Stimulated activated CD8-positive, alpha-beta memory T cell treated with anti-CD3 and anti-CD28 coated beads, Interleukin-12 subunit alpha, Interleukin-12 subunit beta, amount 100 ng/mL, for 4 hours (primary cell): Measurements from ENCODE around the gene LYSMD3.

Experiments
- DNase-seq: peaks from one replicate; pipeline ENCODE4 v3.0.0-alpha.2; 2020; ENCODE audit warnings: low read depth

LYSMD3 gene

DNA sequence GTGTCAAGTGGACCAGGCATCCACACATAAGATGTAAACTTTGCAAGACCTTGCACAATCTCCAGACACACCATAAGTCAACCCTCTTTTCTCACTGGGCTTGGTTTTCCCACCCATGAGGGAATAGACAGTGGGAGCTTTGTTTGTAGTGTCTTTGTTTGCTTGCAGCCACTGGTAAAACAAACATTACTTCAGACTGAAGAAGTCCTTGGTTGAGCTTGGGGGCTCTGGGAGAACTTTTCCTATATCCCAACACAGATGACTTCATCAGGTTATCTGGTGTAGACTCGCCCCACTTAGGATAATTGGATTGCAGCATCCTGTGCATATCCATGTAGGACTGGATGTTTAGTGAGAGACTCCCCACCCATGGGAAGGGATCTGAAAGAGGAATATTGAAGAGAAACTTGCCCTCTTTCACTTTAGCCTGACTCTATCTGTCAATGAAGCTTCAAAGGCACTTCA, 17.7 kb upstream of the LYSMD3 start:
- DNase-seq, result no peak

GRCh38 chr5:90546216-90546837, 16.9 kb upstream of the LYSMD3 start:
- DNase-seq, result no peak

DNA sequence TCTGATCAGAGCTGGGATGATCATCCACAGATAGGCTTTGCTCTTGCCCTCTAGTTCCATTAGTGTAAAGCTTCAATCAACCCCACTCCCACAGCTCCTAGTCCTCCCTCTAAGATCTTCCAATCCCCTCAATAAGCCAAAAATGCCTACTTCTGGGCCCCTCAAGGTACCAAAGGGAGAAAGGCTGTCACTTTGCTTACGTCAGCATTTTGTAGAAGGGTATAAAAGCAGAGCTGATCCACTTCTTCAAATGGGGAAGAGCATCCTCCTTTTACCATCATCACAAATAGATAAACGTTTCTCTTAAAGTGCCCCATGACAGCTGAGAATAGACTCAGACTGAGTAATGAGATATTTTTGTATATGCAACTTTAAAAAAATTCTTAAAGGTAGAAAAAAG, 16.1 kb upstream of the LYSMD3 start:
- no peak for DNase-seq

- DNase-seq, result no peak
Observed at GRCh38 chr5:90542827-90543519, 13.6 kb upstream of the LYSMD3 start.

DNA sequence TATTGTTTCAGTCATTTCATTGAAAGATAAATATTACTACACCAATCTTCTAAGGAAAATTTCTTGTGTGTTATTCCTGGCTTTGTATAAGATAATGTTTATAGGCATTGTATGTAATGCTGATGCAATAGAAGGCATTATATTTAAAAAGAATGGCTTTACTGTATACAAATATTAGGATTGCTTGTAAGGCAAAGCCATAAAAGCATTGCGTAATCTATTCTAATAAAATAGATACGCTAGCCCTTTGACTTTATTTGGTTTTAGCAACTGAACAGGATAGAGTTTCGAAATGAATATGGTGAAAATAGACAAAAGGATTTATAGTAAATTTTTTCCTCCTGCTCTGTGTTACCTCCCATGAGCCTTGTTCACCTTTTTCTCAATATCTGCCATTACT, 5.5 kb upstream of the LYSMD3 start:
- no peak for DNase-seq

- no peak for DNase-seq
Observed at GRCh38 chr5:90533794-90534193, 4.4 kb upstream of the LYSMD3 start.

DNA sequence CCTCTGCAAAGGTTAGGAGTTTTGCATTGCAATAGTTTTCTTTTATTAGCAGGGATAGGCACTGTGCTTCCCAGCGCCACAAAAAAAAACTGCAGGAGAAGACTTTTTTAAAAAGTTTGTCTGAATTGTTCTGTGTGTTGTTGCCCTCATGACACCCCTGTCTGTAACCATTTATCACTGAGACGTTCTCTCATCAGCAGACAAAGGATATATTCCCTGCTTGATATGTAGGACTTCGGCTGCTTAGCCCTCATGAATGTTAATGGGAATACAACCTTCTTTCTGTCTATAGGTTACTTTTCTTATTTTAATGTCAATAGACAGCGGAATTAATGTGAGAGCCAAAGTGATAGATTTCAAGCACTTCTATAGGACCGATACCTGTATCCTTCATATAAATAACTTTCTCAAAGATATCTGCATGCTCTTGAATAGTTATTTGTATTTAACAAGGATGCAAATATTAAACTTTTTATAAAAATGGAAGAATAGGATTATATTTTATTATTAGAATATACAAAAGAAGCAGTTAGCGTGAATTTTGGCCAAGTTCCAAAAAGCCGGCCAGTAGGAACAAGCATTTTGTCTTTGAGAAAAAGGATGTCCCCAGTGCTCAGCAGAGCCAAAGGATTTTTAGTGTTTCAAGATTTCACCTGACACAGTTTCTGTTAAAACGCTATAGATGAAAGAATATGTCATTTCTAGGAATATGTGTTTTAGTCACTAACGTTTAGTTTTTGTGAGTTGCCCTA, 1.5 kb upstream of the LYSMD3 start:
- no peak for DNase-seq

DNA sequence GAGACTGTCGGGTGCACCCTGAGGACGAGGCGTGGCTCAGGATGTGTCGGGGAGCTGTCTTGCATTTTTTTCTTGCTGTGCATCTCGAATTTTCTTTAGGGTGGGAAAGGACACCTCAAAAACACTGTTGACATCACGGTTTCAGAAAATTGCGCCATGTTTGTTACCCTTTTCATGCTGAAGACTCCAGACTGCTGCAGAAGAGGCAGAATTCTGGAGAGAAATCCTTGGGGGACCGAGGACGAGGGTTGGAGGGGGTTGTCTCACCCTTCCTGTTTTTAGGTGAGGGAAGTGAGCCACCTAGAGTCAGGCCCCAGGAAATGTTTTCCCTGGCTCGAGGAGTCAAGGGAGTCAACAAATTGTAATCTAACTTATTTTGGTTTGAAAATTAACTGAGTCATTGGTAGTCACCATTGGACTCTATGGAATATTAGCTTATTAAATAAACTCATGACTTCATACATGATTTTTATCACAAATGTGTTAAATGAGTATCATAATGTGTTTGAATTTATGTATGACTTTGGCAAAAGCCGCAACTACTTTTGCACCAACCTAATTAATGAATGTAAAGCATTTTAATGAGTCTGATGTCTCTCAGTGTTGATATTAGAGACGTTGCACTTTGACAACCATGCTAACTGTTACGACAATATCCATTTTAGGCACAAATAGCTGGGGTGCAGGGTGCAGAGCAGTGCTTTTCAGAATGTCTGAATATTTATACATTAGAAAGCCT, 724 bp upstream of the LYSMD3 start:
- DNase-seq, result no peak

DNA sequence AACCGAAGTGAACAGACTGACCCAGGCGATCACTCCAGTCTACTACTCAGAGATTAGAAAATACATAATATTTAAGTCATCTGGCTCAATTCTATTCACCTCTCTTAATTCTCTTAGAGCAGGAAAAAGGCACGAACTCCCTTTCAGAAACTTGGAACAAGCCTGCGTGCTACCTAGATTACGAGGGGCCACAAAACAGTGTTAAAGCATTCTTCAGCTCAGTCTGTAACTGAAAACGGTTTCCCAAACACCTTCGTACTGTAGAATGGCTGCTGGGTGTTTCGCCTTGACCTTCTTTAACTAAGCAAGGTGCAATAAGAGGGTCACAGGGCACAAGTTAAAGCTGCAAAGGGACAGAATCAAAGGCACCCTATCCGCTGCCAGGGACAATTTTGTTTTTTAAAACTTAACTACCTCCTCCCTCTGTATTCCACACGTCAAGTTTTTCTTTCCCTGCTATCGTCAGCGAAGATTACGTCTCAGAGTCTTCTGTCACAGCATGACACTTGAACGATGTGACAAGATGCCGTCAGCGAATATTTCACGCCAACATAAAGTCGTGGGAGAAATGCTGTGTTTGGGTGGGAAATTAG, 687 bp downstream of the LYSMD3 start:
- no peak for DNase-seq

DNA sequence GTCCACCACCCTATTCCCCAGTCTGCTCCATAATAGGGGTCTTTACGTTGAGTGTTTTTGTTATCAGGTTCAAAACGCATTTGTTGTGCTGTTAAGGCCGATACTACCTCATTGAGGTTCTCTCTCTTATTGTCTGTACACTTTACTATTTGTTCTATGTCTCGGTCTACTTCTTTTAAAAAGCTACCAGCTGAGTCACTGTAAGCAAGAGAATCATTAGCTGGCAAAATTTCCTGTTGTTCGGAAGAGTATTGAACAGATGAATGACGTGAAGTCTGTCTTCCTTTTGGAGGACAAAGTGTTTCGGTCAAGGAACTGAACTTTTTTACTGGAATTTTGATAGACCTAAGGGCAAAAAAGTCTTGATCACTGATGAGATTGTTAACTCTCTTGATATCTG, 10.3 kb downstream of the LYSMD3 start:
- no peak for DNase-seq

DNA sequence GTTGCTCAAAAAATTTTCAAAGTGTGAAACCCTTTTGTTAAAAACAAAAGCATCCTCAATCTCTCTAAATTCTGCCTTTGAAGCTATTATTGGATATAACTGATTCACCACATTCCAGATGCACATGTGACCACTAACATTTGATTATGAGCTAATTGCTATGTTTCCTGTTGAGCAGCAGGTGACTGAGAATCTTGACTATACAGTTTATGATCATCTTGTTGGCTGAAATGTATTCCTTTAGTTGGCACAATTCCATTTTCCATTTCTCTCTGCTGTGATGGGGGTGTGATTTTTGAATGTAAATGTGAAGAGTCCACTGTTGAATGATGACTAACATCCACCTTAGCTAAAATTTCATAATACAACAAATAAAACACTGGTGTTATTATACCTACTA, 10.7 kb downstream of the LYSMD3 start:
- DNase-seq, result no peak

GRCh38 chr5:90514520-90514919, 14.9 kb downstream of the LYSMD3 start:
- no peak for DNase-seq

DNA sequence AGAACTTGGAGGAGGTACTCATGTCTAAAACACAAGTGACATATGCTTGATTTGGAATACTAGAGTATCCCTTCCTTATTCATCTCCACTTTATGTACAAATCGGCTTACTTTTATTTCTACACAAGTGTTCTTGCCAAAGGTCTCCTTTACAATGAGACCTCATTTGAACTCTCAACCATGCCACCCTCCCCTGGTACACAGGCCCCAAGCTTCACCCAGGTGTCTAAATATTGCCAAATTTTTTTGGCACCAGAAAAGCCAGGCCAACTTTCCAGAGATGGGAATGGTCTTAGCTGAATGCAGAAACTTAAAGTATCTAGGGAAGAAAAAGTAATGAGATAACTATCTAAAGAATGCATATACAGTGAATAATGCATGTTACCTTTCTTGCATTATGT, 18.9 kb downstream of the LYSMD3 start:
- DNase-seq, result no peak

DNA sequence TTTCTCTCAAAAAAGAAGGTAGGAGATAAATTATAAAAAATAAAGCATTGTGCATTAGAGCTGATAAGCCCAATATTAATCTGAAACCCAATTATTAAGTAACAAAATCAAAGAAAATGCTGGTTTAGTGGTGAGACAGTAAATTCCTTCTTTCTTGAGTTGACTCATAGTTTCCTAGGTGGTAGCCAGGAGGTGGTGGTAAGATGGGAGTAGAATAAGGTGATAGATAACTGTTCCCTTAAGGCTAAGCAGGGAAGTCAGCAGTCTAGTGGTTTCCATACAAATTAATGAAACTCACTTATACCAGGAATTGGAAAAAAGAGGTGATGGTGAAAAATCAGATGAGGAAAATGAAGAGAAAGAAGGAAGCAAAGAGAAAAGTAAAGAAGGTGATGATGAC, 23.2 kb downstream of the LYSMD3 start:
- DNase-seq, result no peak

DNA sequence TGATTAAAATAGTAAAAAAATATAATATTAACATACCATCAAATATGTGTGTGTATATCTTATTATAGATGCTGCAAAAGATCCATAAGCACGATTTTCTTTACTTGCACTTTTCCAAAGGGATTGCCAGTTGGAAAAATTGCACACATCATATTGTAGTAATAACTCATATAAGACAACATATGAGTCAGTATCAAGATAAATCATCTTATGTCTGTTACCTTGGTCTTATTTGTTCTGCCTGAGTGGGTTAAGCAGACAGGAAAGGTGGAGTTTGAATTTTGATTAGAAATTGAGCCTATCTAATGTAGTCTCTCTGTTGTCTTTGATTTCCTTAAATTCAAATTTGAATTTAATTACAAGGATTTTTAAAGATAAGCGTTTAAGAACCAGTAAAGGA, 24.6 kb downstream of the LYSMD3 start:
- DNase-seq, result no peak

DNA sequence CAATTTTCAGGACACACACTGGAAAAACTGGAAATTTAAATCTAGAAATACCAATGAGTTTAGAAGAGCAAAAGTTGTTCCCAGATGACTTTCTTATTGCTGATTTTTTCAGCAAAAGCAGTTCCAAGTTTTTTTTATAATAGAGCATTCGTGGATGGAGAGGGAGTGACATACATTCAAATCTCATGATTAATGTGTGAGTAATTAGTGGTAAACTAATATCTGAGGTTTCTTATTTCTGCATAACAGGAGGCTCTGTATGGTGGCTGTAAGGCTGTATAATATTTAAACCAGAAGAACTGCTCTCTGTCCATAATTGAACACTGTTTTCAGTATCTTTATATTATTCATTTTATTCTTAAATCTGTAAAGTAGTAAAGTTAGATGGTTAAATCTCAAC, 25.8 kb downstream of the LYSMD3 start:
- no peak for DNase-seq

DNA sequence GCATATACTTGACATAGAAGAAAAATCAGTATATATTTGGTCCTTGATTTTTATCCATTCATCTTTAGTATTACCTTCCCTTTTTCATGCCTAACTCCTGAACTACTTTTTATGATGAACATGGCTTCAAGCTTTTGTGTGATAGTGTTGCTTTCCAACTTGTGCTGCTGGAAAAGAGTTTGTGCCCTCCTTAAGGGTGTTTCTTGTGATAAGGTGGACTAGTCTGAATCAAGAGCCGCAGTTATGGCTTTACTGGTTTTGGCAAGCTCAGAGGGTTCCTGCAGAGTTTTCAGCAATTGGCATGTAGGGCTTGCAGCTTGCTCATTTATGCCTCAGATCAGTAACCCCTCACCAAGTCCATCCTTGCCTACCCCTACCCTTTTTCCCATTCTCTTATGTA, 34.2 kb downstream of the LYSMD3 start:
- DNase-seq, result no peak

GRCh38 chr5:90494043-90494442, 35.3 kb downstream of the LYSMD3 start:
- no peak for DNase-seq

GRCh38 chr5:90488791-90489190, 40.6 kb downstream of the LYSMD3 start:
- no peak for DNase-seq

- DNase-seq, result no peak
Observed at GRCh38 chr5:90484540-90484939, 44.8 kb downstream of the LYSMD3 start.

- no peak for DNase-seq
Observed at GRCh38 chr5:90483206-90483605, 46.2 kb downstream of the LYSMD3 start.

DNA sequence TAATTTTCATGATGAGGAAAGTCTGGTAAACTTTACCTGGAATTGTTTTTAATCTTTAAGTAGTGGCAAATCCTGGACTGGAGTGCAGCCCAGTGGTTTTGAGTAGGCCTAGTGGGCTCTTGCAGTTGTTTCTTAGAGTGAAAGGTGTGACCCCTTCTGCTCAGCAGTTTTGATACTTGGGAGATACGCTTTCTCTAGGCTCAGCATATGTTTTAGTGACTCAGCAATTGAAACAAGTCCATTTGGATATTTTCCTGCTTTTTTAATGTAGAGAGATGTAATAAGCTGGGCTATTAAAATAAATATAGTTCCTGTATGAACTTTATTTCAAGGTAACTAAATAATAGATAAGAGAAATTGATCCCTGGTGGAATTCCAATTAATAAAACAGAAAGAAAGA, 48.7 kb downstream of the LYSMD3 start:
- DNase-seq, result no peak
